PC-3 (cell line): Measurements from ENCODE around the gene CCDC102A. TPM values are rescaled to one million over a fixed set of nuclear protein-coding genes. Genes with fewer than 3 reads are reported as not detected.
"Not testable (repeated sequence)": the region's sequence is repeated elsewhere in the genome, so short reads cannot be mapped to it uniquely, and the experiment has no call there.

ENCODE experiments used
- ATAC-seq: fragments of 200-7000 bp; cut with Tn5 transposase; 2 replicates; pipeline ENCODE4 v1.9.1; 2020; ENCODE audit warnings: mild to moderate bottlenecking, moderate library complexity
- BruUV-seq: library from RNA; stranded (reverse); fragments of 400-500 nt; replicated peaks from 2 replicates; lab custom pipeline; 2021; lab: Mats Ljungman, UMichigan
- CTCF ChIA-PET: fragments of 300-600 bp; sonication (Branson Sonifier 250); formaldehyde crosslinking; loops from one replicate; lab custom pipeline; 2022; ENCODE audit warnings: antibody characterized with exemption; lab: Charles Lee
- POLR2A ChIA-PET: fragments of 300-600 bp; sonication (Branson Sonifier 250); formaldehyde crosslinking; loops from one replicate; lab custom pipeline; 2022; ENCODE audit warnings: antibody characterized with exemption; ENCODE audit not compliant: unreplicated experiment; lab: Charles Lee
- DNase-seq: peaks from one replicate; pipeline ENCODE4 v3.0.0-alpha.2; 2015
- H2AFZ ChIP-seq: fragments of 300-600 bp; sonication (generic); 2 replicates; pipeline ENCODE4 v1.6.0; 2016; ENCODE audit warnings: antibody characterized with exemption, low read length
- H3F3A ChIP-seq: fragments of 300-600 bp; sonication (generic); one replicate; pipeline ENCODE4 v1.6.0; 2017; ENCODE audit warnings: antibody characterized with exemption, low read length, control low read depth, mild to moderate bottlenecking; ENCODE audit not compliant: unreplicated experiment
- H3K27ac ChIP-seq: fragments of 300-600 bp; sonication (generic); 2 replicates; pipeline ENCODE4 v1.5.1; 2016; ENCODE audit warnings: mild to moderate bottlenecking, low read length
- H3K27me3 ChIP-seq: fragments of 300-600 bp; sonication (generic); 2 replicates; pipeline ENCODE4 v1.6.1; 2016; ENCODE audit warnings: low read length, mixed read lengths
- H3K36me3 ChIP-seq: fragments of 300-600 bp; sonication (generic); 2 replicates; pipeline ENCODE4 v1.6.1; 2016; ENCODE audit warnings: low read depth, mixed run types, low read length, mixed read lengths
- H3K4me1 ChIP-seq: fragments of 300-600 bp; sonication (generic); 2 replicates; pipeline ENCODE4 v1.5.1; 2016; ENCODE audit warnings: low read length; ENCODE audit not compliant: insufficient read depth
- H3K4me2 ChIP-seq: fragments of 300-600 bp; sonication (generic); 2 replicates; pipeline ENCODE4 v1.6.0; 2016; ENCODE audit warnings: low read length
- H3K4me3 ChIP-seq: fragments of 300-600 bp; sonication (generic); 2 replicates; pipeline ENCODE4 v1.5.1; 2016; ENCODE audit warnings: mild to moderate bottlenecking, low read length, mixed read lengths
- H3K79me2 ChIP-seq: fragments of 300-600 bp; sonication (generic); 2 replicates; pipeline ENCODE4 v1.6.1; 2017; ENCODE audit warnings: low read length, mixed read lengths
- H3K9ac ChIP-seq: fragments of 300-600 bp; sonication (generic); 2 replicates; pipeline ENCODE4 v1.6.0; 2016; ENCODE audit warnings: mild to moderate bottlenecking, low read length
- H3K9me2 ChIP-seq: fragments of 300-600 bp; sonication (generic); replicated peaks from 2 replicates; pipeline ENCODE4 v1.6.1; 2016; ENCODE audit warnings: mixed run types, low read length, mixed read lengths
- H3K9me3 ChIP-seq: fragments of 300-600 bp; sonication (generic); 2 replicates; pipeline ENCODE4 v1.6.1; 2016; ENCODE audit warnings: low read length, mixed read lengths
- H4K20me1 ChIP-seq: fragments of 300-600 bp; sonication (generic); 2 replicates; pipeline ENCODE4 v1.6.1; 2016; ENCODE audit warnings: low read length, mixed read lengths
- CTCF ChIP-seq: fragments of 300-600 bp; sonication (generic); conservative IDR thresholded peaks from 2 replicates; pipeline ENCODE4 v1.5.1; 2017; ENCODE audit warnings: antibody characterized with exemption, low read depth, mild to moderate bottlenecking, low read length
- EZH2 ChIP-seq: fragments of 300-600 bp; sonication (generic); IDR thresholded peaks from one replicate; pipeline ENCODE4 v1.6.1; 2017; ENCODE audit warnings: antibody characterized with exemption, mild to moderate bottlenecking, low read length; ENCODE audit not compliant: unreplicated experiment
- EZH2phosphoT487 ChIP-seq: fragments of 300-600 bp; sonication (generic); IDR thresholded peaks from 2 replicates; pipeline ENCODE4 v1.6.1; 2018; ENCODE audit warnings: mild to moderate bottlenecking, antibody characterized with exemption, low read length, borderline replicate concordance
- intact Hi-C: fragments of 100-400 bp; cut with micrococcal nuclease; formaldehyde crosslinking; loops from 2 replicates; pipeline ENCODE4 v1.9.0; 2023
- total RNA-seq: library from RNA; depleted of rRNA; stranded (reverse); fragments of >200 nt; gene quantifications from 2 replicates; pipeline ENCODE4 v1.2.3, GENCODE V29; 2014

CCDC102A gene
- total RNA-seq, 1 experiment from 2014 or later: 12.7 TPM

DNA sequence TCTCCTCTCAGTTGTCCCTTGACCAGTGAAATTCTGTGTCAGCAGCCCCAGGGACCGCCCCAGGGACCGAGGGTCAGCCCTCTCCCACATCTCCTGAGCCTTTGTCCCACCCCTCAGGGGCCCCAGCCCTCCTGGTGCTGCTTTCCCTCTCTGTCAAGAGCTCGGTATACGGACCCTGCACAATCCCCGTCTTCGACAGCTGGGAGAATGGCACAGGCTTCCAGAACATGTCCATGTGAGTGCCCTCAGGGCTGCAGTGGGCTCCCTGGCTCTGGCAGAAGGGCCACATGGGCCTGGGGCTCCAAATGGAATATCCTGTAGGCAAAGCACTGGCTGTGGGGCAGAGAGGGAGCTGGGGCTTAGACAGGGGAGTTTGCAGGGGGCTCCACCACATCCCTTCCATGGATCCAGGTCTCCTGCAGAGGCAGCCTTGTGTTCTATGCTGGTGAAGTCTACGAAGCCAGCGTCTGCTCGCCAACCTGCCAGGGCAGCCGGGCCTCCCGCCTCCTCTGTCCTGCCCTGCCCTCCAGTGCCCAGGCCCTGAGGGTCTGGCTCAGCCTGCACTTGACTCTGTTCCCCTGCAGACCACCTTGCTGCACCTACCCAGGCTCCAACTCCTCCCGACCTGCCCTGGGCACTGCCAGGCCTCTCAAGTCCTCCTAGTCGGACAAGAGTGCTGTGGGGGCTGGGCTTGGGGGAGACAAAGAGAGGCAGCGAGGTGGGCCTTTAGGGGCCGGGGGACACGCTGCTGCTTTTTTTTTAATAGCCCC is 34.1 kb upstream of the CCDC102A start:
- H2AFZ ChIP-seq: no peak overlapping the region
- no peaks in the 10 kb centered on the region for H3K27me3 ChIP-seq
- H3K9ac ChIP-seq: no peak overlapping the region
- no peaks in the 10 kb centered on the region for H3F3A ChIP-seq
- ChIA-PET POLR2A (no interaction called here), CTCF (interaction anchor here (0.5 kb wide), 1 partner anchor 105 kb away, joined by 3 read pairs; no protein-coding TSS in a partner anchor)
- no peaks in the 10 kb centered on the region for H3K9me2 ChIP-seq
- ATAC-seq (no peak), DNase-seq (no peak)
- H3K27ac ChIP-seq: no peak overlapping the region
- H3K4me1 ChIP-seq: no peaks in the 10 kb centered on the region
- H3K4me2 ChIP-seq: no peak overlapping the region
- no peaks in the 10 kb centered on the region for H3K9me3 ChIP-seq
- TF ChIP-seq EZH2 (no peak), CTCF (no peak), EZH2phosphoT487 (no peak)
- no peaks in the 10 kb centered on the region for H4K20me1 ChIP-seq
- no TSS peak for BruUV-seq
- intact Hi-C loops: no loop called here
- H3K36me3 ChIP-seq: no peaks in the 10 kb centered on the region
- no peak overlapping the region for H3K4me3 ChIP-seq
- no peaks in the 10 kb centered on the region for H3K79me2 ChIP-seq

DNA sequence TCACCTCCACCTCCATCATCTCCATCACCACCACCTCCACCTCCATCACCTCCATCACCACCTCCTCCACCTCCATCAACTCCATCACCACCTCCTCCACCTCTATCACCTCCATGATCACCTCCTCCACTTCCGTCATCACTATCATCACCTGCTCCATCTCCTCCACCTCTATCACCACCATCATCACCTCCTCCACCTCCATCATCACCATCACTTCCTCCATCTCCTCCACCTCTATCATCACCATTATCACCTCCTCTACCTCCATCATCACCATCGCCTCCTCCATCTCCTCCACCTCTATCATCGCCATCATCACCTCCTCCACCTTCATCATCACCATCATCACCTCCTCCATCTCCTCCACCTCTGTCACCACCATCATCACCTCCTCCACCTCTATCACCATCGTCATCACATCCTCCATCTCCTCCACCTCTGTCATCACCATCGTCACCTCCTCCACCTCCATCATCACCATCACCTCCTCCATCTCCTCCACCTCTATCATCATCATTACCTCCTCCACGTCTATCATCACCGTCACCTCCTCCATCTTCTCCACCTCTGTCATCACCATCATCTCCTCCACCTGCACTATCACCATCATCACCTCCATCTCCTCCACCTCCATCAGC is 33.1 kb upstream of the CCDC102A start:
- DNase-seq (no peak), ATAC-seq (no peak)
- Histone ChIP-seq H3K79me2 (no peaks in the 10 kb centered on the region), H3F3A (no peaks in the 10 kb centered on the region), H3K4me3 (no peak overlapping the region), H4K20me1 (no peaks in the 10 kb centered on the region), H3K36me3 (no peaks in the 10 kb centered on the region), H3K27me3 (no peaks in the 10 kb centered on the region), H2AFZ (no peak overlapping the region), H3K4me1 (no peaks in the 10 kb centered on the region), H3K27ac (no peak overlapping the region), H3K9me3 (no peaks in the 10 kb centered on the region), H3K4me2 (no peak overlapping the region), H3K9ac (no peak overlapping the region), H3K9me2 (no peaks in the 10 kb centered on the region)
- ChIA-PET POLR2A (no interaction called here), CTCF (no interaction called here)
- BruUV-seq: no TSS peak
- intact Hi-C loops: no loop called here
- TF ChIP-seq CTCF (no peak), EZH2phosphoT487 (no peak), EZH2 (no peak)

GRCh38 chr16:57568772-57569171 is 32.4 kb upstream of the CCDC102A start:
- ATAC-seq: not testable (repeated sequence)

More at GRCh38 chr16:57568772-57569171, 32.4 kb upstream of the CCDC102A start:
- H3K9ac ChIP-seq, DNase-seq, H4K20me1 ChIP-seq, intact Hi-C loops, H3K36me3 ChIP-seq, H3K4me1 ChIP-seq, H3F3A ChIP-seq, H2AFZ ChIP-seq, H3K79me2 ChIP-seq, H3K27me3 ChIP-seq, POLR2A ChIA-PET, CTCF ChIA-PET, BruUV-seq, H3K9me3 ChIP-seq, H3K9me2 ChIP-seq, H3K27ac ChIP-seq, H3K4me3 ChIP-seq, H3K4me2 ChIP-seq: not testable (repeated sequence)
